MM.1S (cell line): ENCODE results near the gene NXN.

ENCODE experiments used
- DNase-seq: peaks from one replicate; pipeline ENCODE4 v3.0.0-alpha.2; 2015
- H2AFZ ChIP-seq: fragments of 300-600 bp; sonication (generic); 2 replicates; pipeline ENCODE4 v1.6.0; 2016; ENCODE audit warnings: antibody characterized with exemption, low read length
- H3F3A ChIP-seq: fragments of 300-600 bp; sonication (generic); 2 replicates; pipeline ENCODE4 v1.6.1; 2016; ENCODE audit warnings: mild to moderate bottlenecking, antibody characterized with exemption, low read length, moderate library complexity, mixed read lengths; ENCODE audit not compliant: insufficient read depth
- H3K27ac ChIP-seq: fragments of 300-600 bp; sonication (generic); 2 replicates; pipeline ENCODE4 v1.5.1; 2016; ENCODE audit warnings: mild to moderate bottlenecking, low read length
- H3K27me3 ChIP-seq: fragments of 300-600 bp; sonication (generic); replicated peaks from 2 replicates; pipeline ENCODE4 v1.6.0; 2016; ENCODE audit warnings: low read length; ENCODE audit not compliant: insufficient read depth
- H3K36me3 ChIP-seq: fragments of 300-600 bp; sonication (generic); replicated peaks from 2 replicates; pipeline ENCODE4 v1.6.1; 2016; ENCODE audit warnings: mild to moderate bottlenecking, low read length, mixed read lengths; ENCODE audit not compliant: insufficient read depth
- H3K4me1 ChIP-seq: fragments of 300-600 bp; sonication (generic); 2 replicates; pipeline ENCODE4 v1.6.1; 2016; ENCODE audit warnings: low read length, mixed read lengths
- H3K4me2 ChIP-seq: fragments of 300-600 bp; sonication (generic); 2 replicates; pipeline ENCODE4 v1.6.0; 2016; ENCODE audit warnings: low read depth, low read length
- H3K4me3 ChIP-seq: fragments of 300-600 bp; sonication (generic); 2 replicates; pipeline ENCODE4 v1.5.1; 2016; ENCODE audit warnings: low read length, mixed read lengths
- H3K79me2 ChIP-seq: fragments of 300-600 bp; sonication (generic); 2 replicates; pipeline ENCODE4 v1.6.1; 2016; ENCODE audit warnings: mixed run types, low read length, mixed read lengths
- H3K9ac ChIP-seq: fragments of 300-600 bp; sonication (generic); 2 replicates; pipeline ENCODE4 v1.6.1; 2016; ENCODE audit warnings: low read length, mixed read lengths
- H3K9me2 ChIP-seq: fragments of 300-600 bp; sonication (generic); replicated peaks from 2 replicates; pipeline ENCODE4 v1.6.1; 2016; ENCODE audit warnings: mild to moderate bottlenecking, low read length, mixed read lengths; ENCODE audit not compliant: insufficient read depth
- H3K9me3 ChIP-seq: fragments of 300-600 bp; sonication (generic); replicated peaks from 2 replicates; pipeline ENCODE4 v1.6.1; 2016; ENCODE audit warnings: mild to moderate bottlenecking, low read length, mixed read lengths; ENCODE audit not compliant: insufficient read depth
- H4K20me1 ChIP-seq: fragments of 300-600 bp; sonication (generic); 2 replicates; pipeline ENCODE4 v1.6.1; 2016; ENCODE audit warnings: mild to moderate bottlenecking, low read length, moderate library complexity, mixed read lengths; ENCODE audit not compliant: insufficient read depth
- CTCF ChIP-seq: fragments of 300-600 bp; sonication (generic); IDR thresholded peaks from 2 replicates; pipeline ENCODE4 v1.5.1; 2016; ENCODE audit warnings: antibody characterized with exemption, low read length, mixed read lengths
- EZH2 ChIP-seq: fragments of 300-600 bp; sonication (generic); optimal IDR thresholded peaks from 2 replicates; pipeline ENCODE3; 2017; ENCODE audit warnings: low read depth, mild to moderate bottlenecking, antibody characterized with exemption, low read length, mixed read lengths
- EZH2phosphoT487 ChIP-seq: fragments of 300-600 bp; sonication (generic); IDR thresholded peaks from 2 replicates; pipeline ENCODE4 v1.6.1; 2018; ENCODE audit warnings: antibody characterized with exemption, low read length

NXN gene

GRCh38 chr17:903691-904481 lies 75.7 kb downstream of the NXN start:
- Histone ChIP-seq H3K4me1 (no peaks in the 10 kb centered on the region), H3K27ac (no peak overlapping the region), H3K36me3 (no peaks in the 10 kb centered on the region), H3K27me3 (peaks cover 100% of the 10 kb centered on the region), H2AFZ (no peak overlapping the region), H3K9me3 (no peaks in the 10 kb centered on the region), H3K9me2 (no peaks in the 10 kb centered on the region), H4K20me1 (no peaks in the 10 kb centered on the region), H3K79me2 (no peaks in the 10 kb centered on the region), H3K4me2 (no peak overlapping the region), H3F3A (no peaks in the 10 kb centered on the region), H3K4me3 (no peak overlapping the region), H3K9ac (no peak overlapping the region)
- no peak for DNase-seq
- TF ChIP-seq EZH2 = no peak
- no peak for TF ChIP-seq CTCF
- TF ChIP-seq EZH2phosphoT487 = no peak

GRCh38 chr17:902463-902862 lies 77.1 kb downstream of the NXN start:
- DNase-seq = no peak
- H3K4me1 ChIP-seq = no peaks in the 10 kb centered on the region
- no peaks in the 10 kb centered on the region for H3K9me2 ChIP-seq
- TF ChIP-seq CTCF = no peak
- no peak for TF ChIP-seq EZH2
- TF ChIP-seq EZH2phosphoT487 = no peak
- H3K4me2 ChIP-seq = no peak overlapping the region
- no peak overlapping the region for H3K4me3 ChIP-seq
- no peaks in the 10 kb centered on the region for H3K79me2 ChIP-seq
- no peak overlapping the region for H3K27ac ChIP-seq
- H4K20me1 ChIP-seq = no peaks in the 10 kb centered on the region
- H2AFZ ChIP-seq = no peak overlapping the region
- no peaks in the 10 kb centered on the region for H3F3A ChIP-seq
- H3K36me3 ChIP-seq = no peaks in the 10 kb centered on the region
- H3K9ac ChIP-seq = no peak overlapping the region
- H3K27me3 ChIP-seq = peaks cover 94% of the 10 kb centered on the region
- H3K9me3 ChIP-seq = no peaks in the 10 kb centered on the region

DNA sequence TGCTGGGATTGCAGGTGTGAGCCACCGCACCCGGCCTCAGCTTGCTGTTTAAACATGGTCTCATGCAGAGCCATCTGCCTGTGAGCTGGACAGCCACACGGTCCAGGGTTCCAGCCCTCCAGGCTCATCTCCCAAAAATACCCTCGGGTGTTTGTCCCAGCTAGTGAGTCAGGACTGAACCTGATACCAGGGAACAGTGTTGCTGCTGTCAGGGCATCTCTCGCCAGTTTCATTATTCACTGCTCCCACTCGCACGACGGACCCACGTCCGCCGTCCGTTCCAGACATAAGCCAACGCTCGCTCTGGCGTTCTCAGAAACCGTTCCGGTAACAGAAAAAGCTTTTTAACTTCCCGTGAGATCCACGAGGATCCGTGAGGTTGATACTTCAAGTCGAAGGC lies 77.6 kb downstream of the NXN start:
- H3K79me2 ChIP-seq = no peaks in the 10 kb centered on the region

More for the DNA sequence above, 77.6 kb downstream of the NXN start:
- TF ChIP-seq CTCF (no peak), EZH2phosphoT487 (no peak), EZH2 (no peak)
- no peak overlapping the region for H3K4me3 ChIP-seq
- H3F3A ChIP-seq = no peaks in the 10 kb centered on the region
- DNase-seq = no peak
- H3K27ac ChIP-seq = no peak overlapping the region
- no peak overlapping the region for H3K9ac ChIP-seq
- no peaks in the 10 kb centered on the region for H3K36me3 ChIP-seq
- no peak overlapping the region for H2AFZ ChIP-seq
- H4K20me1 ChIP-seq = no peaks in the 10 kb centered on the region
- no peaks in the 10 kb centered on the region for H3K9me2 ChIP-seq
- H3K4me2 ChIP-seq = no peak overlapping the region
- peaks cover 94% of the 10 kb centered on the region for H3K27me3 ChIP-seq
- H3K9me3 ChIP-seq = no peaks in the 10 kb centered on the region
- no peaks in the 10 kb centered on the region for H3K4me1 ChIP-seq
